DMS 273 (cell line): ENCODE results near the gene GRAMD4.
A peak's percentile ranks its signal among the peaks of the same experiment; 100 is the strongest.
"Not testable (repeated sequence)": the region's sequence is repeated elsewhere in the genome, so short reads cannot be mapped to it uniquely, and the experiment has no call there.

Source experiments
- DNase-seq: peaks from one replicate; lab custom pipeline; 2025; ENCODE audit not compliant: unreplicated experiment; lab: John Stamatoyannopoulos, UW

The GRAMD4 gene

GRCh38 chr22:46617986-46618647 lies 2.1 kb upstream of the GRAMD4 start:
- DNase-seq = no peak

- DNase-seq = no peak
Observed at GRCh38 chr22:46618667-46619066, 1.5 kb upstream of the GRAMD4 start.

- peak; percentile 71 for DNase-seq
Observed at GRCh38 chr22:46619240-46619829, 851 bp upstream of the GRAMD4 start.

GRCh38 chr22:46620588-46621242 lies 529 bp downstream of the GRAMD4 start:
- DNase-seq = no peak

GRCh38 chr22:46621243-46621930 lies 1.2 kb downstream of the GRAMD4 start:
- DNase-seq = not testable (repeated sequence)

GRCh38 chr22:46622081-46622521 lies 1.9 kb downstream of the GRAMD4 start:
- DNase-seq = peak; percentile 33

- no peak for DNase-seq
Observed at GRCh38 chr22:46625113-46625842, 5.1 kb downstream of the GRAMD4 start.

GRCh38 chr22:46625843-46626349 lies 5.7 kb downstream of the GRAMD4 start:
- DNase-seq = no peak

GRCh38 chr22:46626356-46626755 lies 6.2 kb downstream of the GRAMD4 start:
- no peak for DNase-seq

GRCh38 chr22:46626911-46627805 lies 7.0 kb downstream of the GRAMD4 start:
- peak; percentile 21 for DNase-seq

- DNase-seq = no peak
Observed at GRCh38 chr22:46627806-46628482, 7.8 kb downstream of the GRAMD4 start.

GRCh38 chr22:46628756-46629155 lies 8.6 kb downstream of the GRAMD4 start:
- no peak for DNase-seq

- DNase-seq = no peak
Observed at GRCh38 chr22:46629291-46629690, 9.1 kb downstream of the GRAMD4 start.

- no peak for DNase-seq
Observed at GRCh38 chr22:46631113-46631512, 10.9 kb downstream of the GRAMD4 start.

GRCh38 chr22:46632646-46633249 lies 12.6 kb downstream of the GRAMD4 start:
- DNase-seq = no peak

- no peak for DNase-seq
Observed at GRCh38 chr22:46633334-46633890, 13.2 kb downstream of the GRAMD4 start.

- DNase-seq = no peak
Observed at GRCh38 chr22:46634011-46634699, 14.0 kb downstream of the GRAMD4 start.
